WTC11 (cell line): ENCODE measurements around the gene TRABD2A.

ENCODE experiments used
- NR2C2 ChIP-seq: sonication (generic); formaldehyde crosslinking; IDR thresholded peaks from 2 replicates; pipeline ENCODE4 v1.8.0; 2022; ENCODE audit warnings: mild to moderate bottlenecking, missing genetic modification reagents
- TF ChIP-seq, protein P1 (sequence below): sonication (generic); formaldehyde crosslinking; IDR thresholded peaks from 2 replicates; pipeline ENCODE4 v1.8.1; 2022; ENCODE audit warnings: missing genetic modification reagents, borderline replicate concordance
- TF ChIP-seq, protein P2 (sequence below): sonication (generic); formaldehyde crosslinking; IDR thresholded peaks from 2 replicates; pipeline ENCODE4 v1.8.1; 2023; ENCODE audit warnings: mild to moderate bottlenecking, missing genetic modification reagents
- TF ChIP-seq, protein P3 (sequence below): fragments of 200-600 bp; IDR thresholded peaks from 2 replicates; pipeline ENCODE4 v1.8.0; 2022; ENCODE audit warnings: antibody characterized with exemption
- TF ChIP-seq, protein P4 (sequence below): sonication (generic); formaldehyde crosslinking; IDR thresholded peaks from 2 replicates; pipeline ENCODE4 v1.8.1; 2023; ENCODE audit warnings: mild to moderate bottlenecking, missing genetic modification reagents, moderate library complexity

DNA sequence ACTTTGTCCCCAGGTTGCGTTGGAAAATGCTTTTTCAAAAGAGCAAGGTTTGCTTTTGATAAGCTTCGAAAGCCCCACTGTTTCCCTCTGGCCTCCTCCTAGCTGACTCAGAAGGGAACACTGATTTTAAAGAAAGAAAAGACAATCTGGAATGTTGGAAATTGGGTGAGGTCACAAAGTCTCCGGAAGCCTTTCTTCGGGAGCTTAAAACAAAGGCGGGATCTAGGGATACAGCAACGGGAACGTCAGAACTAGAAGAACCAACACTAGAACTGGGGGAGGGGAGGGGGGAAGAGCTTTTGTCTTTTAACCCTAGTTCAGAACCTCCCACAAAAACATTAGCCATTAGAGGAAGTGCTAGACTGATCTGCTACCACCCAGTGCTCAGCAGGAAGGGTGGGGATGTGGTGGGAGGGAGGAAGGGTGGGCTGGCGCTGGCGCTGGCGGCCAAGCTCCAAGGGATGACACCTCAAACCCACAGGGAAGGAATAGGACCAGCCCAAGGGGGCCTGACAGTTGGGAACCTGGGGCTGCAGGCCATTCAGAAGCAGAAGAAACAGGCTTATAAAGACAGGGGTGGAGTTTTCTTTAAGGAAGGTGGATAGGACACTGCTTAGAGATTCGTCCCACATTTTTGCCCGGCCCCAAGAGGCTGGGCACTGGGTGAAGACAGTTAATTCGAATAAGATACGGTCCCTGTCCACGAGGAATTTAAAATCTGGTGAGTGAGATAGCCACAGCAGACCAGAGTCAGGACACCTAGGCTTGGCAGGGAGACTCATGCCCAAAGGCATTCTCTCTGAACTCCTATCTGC lies 26.2 kb upstream of the TRABD2A start:
- TF ChIP-seq, protein P1, sequence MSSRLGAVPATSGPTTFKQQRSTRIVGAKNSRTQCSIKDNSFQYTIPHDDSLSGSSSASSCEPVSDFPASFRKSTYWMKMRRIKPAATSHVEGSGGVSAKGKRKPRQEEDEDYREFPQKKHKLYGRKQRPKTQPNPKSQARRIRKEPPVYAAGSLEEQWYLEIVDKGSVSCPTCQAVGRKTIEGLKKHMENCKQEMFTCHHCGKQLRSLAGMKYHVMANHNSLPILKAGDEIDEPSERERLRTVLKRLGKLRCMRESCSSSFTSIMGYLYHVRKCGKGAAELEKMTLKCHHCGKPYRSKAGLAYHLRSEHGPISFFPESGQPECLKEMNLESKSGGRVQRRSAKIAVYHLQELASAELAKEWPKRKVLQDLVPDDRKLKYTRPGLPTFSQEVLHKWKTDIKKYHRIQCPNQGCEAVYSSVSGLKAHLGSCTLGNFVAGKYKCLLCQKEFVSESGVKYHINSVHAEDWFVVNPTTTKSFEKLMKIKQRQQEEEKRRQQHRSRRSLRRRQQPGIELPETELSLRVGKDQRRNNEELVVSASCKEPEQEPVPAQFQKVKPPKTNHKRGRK (CRISPR knock-in tag): no peak
- TF ChIP-seq, protein P2, sequence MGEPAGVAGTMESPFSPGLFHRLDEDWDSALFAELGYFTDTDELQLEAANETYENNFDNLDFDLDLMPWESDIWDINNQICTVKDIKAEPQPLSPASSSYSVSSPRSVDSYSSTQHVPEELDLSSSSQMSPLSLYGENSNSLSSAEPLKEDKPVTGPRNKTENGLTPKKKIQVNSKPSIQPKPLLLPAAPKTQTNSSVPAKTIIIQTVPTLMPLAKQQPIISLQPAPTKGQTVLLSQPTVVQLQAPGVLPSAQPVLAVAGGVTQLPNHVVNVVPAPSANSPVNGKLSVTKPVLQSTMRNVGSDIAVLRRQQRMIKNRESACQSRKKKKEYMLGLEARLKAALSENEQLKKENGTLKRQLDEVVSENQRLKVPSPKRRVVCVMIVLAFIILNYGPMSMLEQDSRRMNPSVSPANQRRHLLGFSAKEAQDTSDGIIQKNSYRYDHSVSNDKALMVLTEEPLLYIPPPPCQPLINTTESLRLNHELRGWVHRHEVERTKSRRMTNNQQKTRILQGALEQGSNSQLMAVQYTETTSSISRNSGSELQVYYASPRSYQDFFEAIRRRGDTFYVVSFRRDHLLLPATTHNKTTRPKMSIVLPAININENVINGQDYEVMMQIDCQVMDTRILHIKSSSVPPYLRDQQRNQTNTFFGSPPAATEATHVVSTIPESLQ (CRISPR knock-in tag): no peak
- TF ChIP-seq, protein P3, sequence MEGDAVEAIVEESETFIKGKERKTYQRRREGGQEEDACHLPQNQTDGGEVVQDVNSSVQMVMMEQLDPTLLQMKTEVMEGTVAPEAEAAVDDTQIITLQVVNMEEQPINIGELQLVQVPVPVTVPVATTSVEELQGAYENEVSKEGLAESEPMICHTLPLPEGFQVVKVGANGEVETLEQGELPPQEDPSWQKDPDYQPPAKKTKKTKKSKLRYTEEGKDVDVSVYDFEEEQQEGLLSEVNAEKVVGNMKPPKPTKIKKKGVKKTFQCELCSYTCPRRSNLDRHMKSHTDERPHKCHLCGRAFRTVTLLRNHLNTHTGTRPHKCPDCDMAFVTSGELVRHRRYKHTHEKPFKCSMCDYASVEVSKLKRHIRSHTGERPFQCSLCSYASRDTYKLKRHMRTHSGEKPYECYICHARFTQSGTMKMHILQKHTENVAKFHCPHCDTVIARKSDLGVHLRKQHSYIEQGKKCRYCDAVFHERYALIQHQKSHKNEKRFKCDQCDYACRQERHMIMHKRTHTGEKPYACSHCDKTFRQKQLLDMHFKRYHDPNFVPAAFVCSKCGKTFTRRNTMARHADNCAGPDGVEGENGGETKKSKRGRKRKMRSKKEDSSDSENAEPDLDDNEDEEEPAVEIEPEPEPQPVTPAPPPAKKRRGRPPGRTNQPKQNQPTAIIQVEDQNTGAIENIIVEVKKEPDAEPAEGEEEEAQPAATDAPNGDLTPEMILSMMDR: no peak
- TF ChIP-seq, protein P4, sequence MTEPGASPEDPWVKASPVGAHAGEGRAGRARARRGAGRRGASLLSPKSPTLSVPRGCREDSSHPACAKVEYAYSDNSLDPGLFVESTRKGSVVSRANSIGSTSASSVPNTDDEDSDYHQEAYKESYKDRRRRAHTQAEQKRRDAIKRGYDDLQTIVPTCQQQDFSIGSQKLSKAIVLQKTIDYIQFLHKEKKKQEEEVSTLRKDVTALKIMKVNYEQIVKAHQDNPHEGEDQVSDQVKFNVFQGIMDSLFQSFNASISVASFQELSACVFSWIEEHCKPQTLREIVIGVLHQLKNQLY: no peak
- TF ChIP-seq NR2C2: no peak
